NB4 (cell line): ENCODE data around the gene AKT1.

Experiments used
- CTCF ChIP-seq: IDR thresholded peaks from one replicate; pipeline ENCODE4 v1.5.1; 2012; ENCODE audit warnings: low read depth, low read length
- MAX ChIP-seq: IDR thresholded peaks from 2 replicates; pipeline ENCODE4 v1.6.1; 2011; ENCODE audit warnings: low read depth, low read length
- MYC ChIP-seq: IDR thresholded peaks from 2 replicates; pipeline ENCODE4 v1.6.1; 2011; ENCODE audit warnings: low read depth, low read length
- POLR2A ChIP-seq: IDR thresholded peaks from 2 replicates; pipeline ENCODE4 v1.6.1; 2011; ENCODE audit warnings: mild to moderate bottlenecking; ENCODE audit not compliant: insufficient read length; ENCODE audit errors: extremely low read depth

GRCh38 chr14:104765517-104765916 is 30.0 kb downstream of the AKT1 start:
- TF ChIP-seq POLR2A: no peak
- TF ChIP-seq CTCF: no peak
- TF ChIP-seq MAX: no peak
- TF ChIP-seq MYC: no peak
